Hepatocyte (in vitro differentiated cells): ENCODE data around the gene GUCD1. TPM values are rescaled to one million over a fixed set of nuclear protein-coding genes. Genes with fewer than 3 reads are reported as not detected.

Source experiments
- DNase-seq: peaks from one replicate; pipeline ENCODE4 v3.0.0-alpha.2; 2016; ENCODE audit warnings: low spot score
- H2AFZ ChIP-seq: fragments of 200-600 bp; sonication (generic); 2 replicates; pipeline ENCODE4 v1.6.0; 2016; ENCODE audit warnings: antibody characterized with exemption, mild to moderate bottlenecking
- H3K27ac ChIP-seq: fragments of 200-600 bp; sonication (generic); 2 replicates; pipeline ENCODE4 v1.5.1; 2016; ENCODE audit warnings: mild to moderate bottlenecking
- H3K27me3 ChIP-seq: fragments of 200-600 bp; sonication (generic); 2 replicates; pipeline ENCODE4 v1.6.1; 2016
- H3K36me3 ChIP-seq: fragments of 200-600 bp; sonication (generic); replicated peaks from 2 replicates; pipeline ENCODE4 v1.5.1; 2016; ENCODE audit warnings: low read depth; ENCODE audit not compliant: insufficient read depth
- H3K4me1 ChIP-seq: fragments of 200-600 bp; sonication (generic); 2 replicates; pipeline ENCODE4 v1.5.1; 2016; ENCODE audit warnings: mild to moderate bottlenecking, moderate library complexity; ENCODE audit not compliant: insufficient read depth
- H3K4me2 ChIP-seq: fragments of 200-600 bp; sonication (generic); 2 replicates; pipeline ENCODE4 v1.6.0; 2016
- H3K4me3 ChIP-seq: fragments of 200-600 bp; sonication (generic); 2 replicates; pipeline ENCODE4 v1.5.1; 2016; ENCODE audit warnings: mild to moderate bottlenecking
- H3K79me2 ChIP-seq: fragments of 200-600 bp; sonication (generic); 2 replicates; pipeline ENCODE4 v1.6.0; 2017; ENCODE audit warnings: mild to moderate bottlenecking
- H3K9me2 ChIP-seq: fragments of 200-600 bp; sonication (generic); replicated peaks from 2 replicates; pipeline ENCODE4 v1.6.0; 2017; ENCODE audit warnings: mild to moderate bottlenecking; ENCODE audit not compliant: insufficient read depth
- H3K9me3 ChIP-seq: fragments of 200-600 bp; sonication (generic); 2 replicates; pipeline ENCODE4 v1.5.1; 2016; ENCODE audit warnings: low read depth, mild to moderate bottlenecking
- H4K20me1 ChIP-seq: fragments of 200-600 bp; sonication (generic); 2 replicates; pipeline ENCODE4 v1.6.0; 2016; ENCODE audit warnings: mild to moderate bottlenecking; ENCODE audit not compliant: insufficient read depth, poor library complexity, severe bottlenecking
- EZH2 ChIP-seq: fragments of 200-600 bp; sonication (generic); IDR thresholded peaks from 2 replicates; pipeline ENCODE4 v1.6.1; 2016; ENCODE audit warnings: antibody characterized with exemption, mild to moderate bottlenecking, borderline replicate concordance
- EZH2phosphoT487 ChIP-seq: fragments of 200-600 bp; sonication (generic); IDR thresholded peaks from one replicate; pipeline ENCODE4 v1.6.1; 2018; ENCODE audit warnings: antibody characterized with exemption, mild to moderate bottlenecking, low read depth, moderate library complexity; ENCODE audit not compliant: unreplicated experiment, severe bottlenecking
- WGBS: methylation state at CpG from one replicate; pipeline ENCODE4 v1.1.6; 2016; ENCODE audit warnings: low lambda C conversion rate; ENCODE audit errors: missing lambda C conversion rate; 5-methylcytosine and 5-hydroxymethylcytosine counted together
- polyA plus RNA-seq: library from polyadenylated mRNA; unstranded; fragments of >200 nt; fragmentation: Nextera tagmentation; extraction: Ambion mirVana; gene quantifications from 2 replicates; pipeline ENCODE4 v1.2.1, GENCODE V29; 2016
- total RNA-seq: library from RNA; depleted of rRNA; stranded (reverse); fragments of >200 nt; gene quantifications from 2 replicates; pipeline ENCODE4 v1.2.3, GENCODE V29; 2014
- TF ChIP-seq, protein P1 (sequence below): fragments of 200-600 bp; sonication (generic); IDR thresholded peaks from 2 replicates; pipeline ENCODE4 v1.5.1; 2016; ENCODE audit warnings: antibody characterized with exemption, mild to moderate bottlenecking; ENCODE audit not compliant: poor library complexity

The GUCD1 gene
- total and polyA plus RNA-seq, 2 experiments from 2014 or later: 102 to 149 TPM

GRCh38 chr22:24507716-24508115 lies 47.2 kb downstream of the GUCD1 start:
- Histone ChIP-seq H3K9me3 (no peaks in the 10 kb centered on the region), H3K4me3 (no peak overlapping the region), H3K4me2 (no peak overlapping the region), H3K27me3 (no peaks in the 10 kb centered on the region), H2AFZ (no peak overlapping the region), H3K9me2 (no peaks in the 10 kb centered on the region), H4K20me1 (no peaks in the 10 kb centered on the region), H3K36me3 (no peaks in the 10 kb centered on the region), H3K27ac (peak overlapping the region; percentile 82), H3K4me1 (peaks cover 25% of the 10 kb centered on the region), H3K79me2 (no peaks in the 10 kb centered on the region)
- no peak for DNase-seq
- TF ChIP-seq EZH2phosphoT487 (no peak), EZH2 (no peak)
- TF ChIP-seq, protein P1, sequence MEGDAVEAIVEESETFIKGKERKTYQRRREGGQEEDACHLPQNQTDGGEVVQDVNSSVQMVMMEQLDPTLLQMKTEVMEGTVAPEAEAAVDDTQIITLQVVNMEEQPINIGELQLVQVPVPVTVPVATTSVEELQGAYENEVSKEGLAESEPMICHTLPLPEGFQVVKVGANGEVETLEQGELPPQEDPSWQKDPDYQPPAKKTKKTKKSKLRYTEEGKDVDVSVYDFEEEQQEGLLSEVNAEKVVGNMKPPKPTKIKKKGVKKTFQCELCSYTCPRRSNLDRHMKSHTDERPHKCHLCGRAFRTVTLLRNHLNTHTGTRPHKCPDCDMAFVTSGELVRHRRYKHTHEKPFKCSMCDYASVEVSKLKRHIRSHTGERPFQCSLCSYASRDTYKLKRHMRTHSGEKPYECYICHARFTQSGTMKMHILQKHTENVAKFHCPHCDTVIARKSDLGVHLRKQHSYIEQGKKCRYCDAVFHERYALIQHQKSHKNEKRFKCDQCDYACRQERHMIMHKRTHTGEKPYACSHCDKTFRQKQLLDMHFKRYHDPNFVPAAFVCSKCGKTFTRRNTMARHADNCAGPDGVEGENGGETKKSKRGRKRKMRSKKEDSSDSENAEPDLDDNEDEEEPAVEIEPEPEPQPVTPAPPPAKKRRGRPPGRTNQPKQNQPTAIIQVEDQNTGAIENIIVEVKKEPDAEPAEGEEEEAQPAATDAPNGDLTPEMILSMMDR: no peak
- 55% methylated on average over 7 of the region's 7 CpGs for WGBS

- Histone ChIP-seq H3K9me2 (no peaks in the 10 kb centered on the region), H3K4me1 (peaks cover 25% of the 10 kb centered on the region), H3K36me3 (no peaks in the 10 kb centered on the region), H3K9me3 (no peaks in the 10 kb centered on the region), H2AFZ (no peak overlapping the region), H3K4me3 (no peak overlapping the region), H3K27ac (peak overlapping the region; percentile 82), H4K20me1 (no peaks in the 10 kb centered on the region), H3K27me3 (no peaks in the 10 kb centered on the region), H3K4me2 (peak overlapping the region; percentile 43), H3K79me2 (no peaks in the 10 kb centered on the region)
- TF ChIP-seq, protein P1: no peak
- TF ChIP-seq EZH2phosphoT487 (no peak), EZH2 (no peak)
- DNase-seq: peak; percentile 49
- 52% methylated on average over 6 of the region's 6 CpGs for WGBS
Measured at GRCh38 chr22:24506802-24507438, 48.0 kb downstream of the GUCD1 start.

DNA sequence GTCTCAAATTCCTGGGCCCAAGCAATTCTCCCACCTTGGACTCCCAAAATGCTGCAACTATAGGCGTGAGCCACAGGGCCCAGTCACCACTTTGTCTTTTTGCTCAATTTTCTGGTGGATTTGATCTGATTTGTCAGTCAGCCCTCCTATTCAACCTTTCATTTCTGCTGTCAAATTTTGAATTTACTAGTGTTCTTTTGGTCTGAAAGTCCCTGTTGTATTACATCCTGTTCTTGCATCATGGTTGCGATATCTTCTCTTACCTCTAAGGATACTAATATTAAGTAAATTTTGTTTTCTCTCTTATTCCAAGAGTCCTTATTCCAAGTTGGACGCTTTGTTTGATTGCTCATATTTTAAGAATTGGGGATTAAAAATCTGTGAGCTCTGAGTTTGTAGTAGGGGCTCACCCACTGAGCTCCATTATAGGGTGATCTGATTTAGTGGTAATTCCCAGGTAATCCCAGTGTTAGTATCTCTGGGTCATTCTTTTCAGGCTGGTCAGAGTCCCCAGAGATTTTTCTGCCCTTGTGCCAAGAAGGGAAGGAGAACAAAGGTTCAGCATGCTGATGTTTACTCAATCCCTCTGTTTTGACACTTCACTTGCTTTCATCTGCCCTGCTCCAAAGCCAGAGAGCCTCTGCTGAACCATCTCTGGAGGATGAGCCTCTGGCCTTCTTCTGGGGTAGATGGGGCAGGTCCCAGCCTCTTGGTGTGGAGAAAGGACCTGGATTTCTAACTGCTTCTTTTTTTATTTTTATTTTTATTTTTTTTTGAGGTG lies 49.8 kb downstream of the GUCD1 start:
- Histone ChIP-seq H3K36me3 (no peaks in the 10 kb centered on the region), H3K27ac (peak overlapping the region; percentile 82), H3K79me2 (no peaks in the 10 kb centered on the region), H3K4me1 (peaks cover 33% of the 10 kb centered on the region), H3K9me3 (no peaks in the 10 kb centered on the region), H3K27me3 (no peaks in the 10 kb centered on the region), H2AFZ (no peak overlapping the region), H3K4me3 (no peak overlapping the region), H4K20me1 (no peaks in the 10 kb centered on the region), H3K4me2 (no peak overlapping the region), H3K9me2 (no peaks in the 10 kb centered on the region)
- TF ChIP-seq EZH2 (no peak), EZH2phosphoT487 (no peak)
- TF ChIP-seq, protein P1: no peak
- WGBS: 96% methylated on average over 3 of the region's 3 CpGs
- DNase-seq: no peak
